ENCODE data around the gene MMP23B.

MMP23B gene

DNA sequence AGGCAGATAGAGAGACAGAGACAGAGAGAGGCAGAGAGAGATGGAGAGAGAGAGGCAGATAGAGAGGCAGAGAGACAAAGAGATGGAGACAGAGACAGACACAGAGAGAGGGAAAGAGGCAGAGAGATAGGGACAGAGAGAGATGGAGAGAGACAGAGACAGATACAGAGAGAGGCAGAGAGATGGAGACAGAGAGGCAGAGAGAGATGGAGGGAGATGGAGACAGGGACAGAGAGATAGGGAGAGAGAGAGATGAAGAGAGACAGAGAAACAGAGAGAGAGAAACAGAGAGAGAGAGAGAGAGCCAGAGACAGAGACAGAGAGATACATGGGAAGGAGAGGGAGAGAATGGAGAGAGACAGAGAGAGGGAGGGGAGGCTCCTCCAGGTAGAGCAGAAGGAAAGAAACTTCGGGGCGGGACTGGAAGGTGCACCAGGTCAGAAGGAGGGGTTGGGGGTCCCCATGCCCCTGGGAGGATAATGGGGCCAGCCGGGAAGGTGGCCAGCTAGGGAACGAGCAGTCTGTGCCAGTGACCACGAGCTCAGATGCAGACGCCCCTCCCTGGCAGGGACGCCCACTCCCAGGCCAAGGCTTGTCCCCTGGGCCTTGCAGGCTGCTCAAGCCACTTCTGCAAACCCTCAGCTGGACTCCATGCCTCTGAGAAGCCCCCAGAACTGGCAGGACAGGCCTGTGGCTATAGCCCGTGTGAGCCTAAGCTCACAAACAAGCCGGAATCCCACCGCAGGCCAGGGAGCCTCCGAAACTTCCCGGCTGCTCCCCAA lies 35.3 kb upstream of the MMP23B start:
- Histone ChIP-seq H3K27me3 (ENCODE audit: control insufficient read depth in 3 of 3, insufficient read depth in 3 of 3, low read depth in 1 of 3, low read length in 3 of 3) (peaks cover 20 to 51% (median 25%) of the 10 kb centered on the region in 3 experiments), H3K4me3 (ENCODE audit: low read length in 2 of 2) (no peak overlapping the region), H2BK120ac (ENCODE audit: low read depth, low read length) (no peak overlapping the region), H3K14ac (ENCODE audit: low read length) (no peak overlapping the region), H3K23ac (ENCODE audit: low read depth, low read length, poor library complexity) (no peak overlapping the region), H3K36me3 (replicated peaks in 1 of 2; ENCODE audit: control insufficient read depth in 2 of 2, insufficient read depth in 2 of 2, low read length in 2 of 2) (no peaks in the 10 kb centered on the region), H3K4me1 (ENCODE audit: control insufficient read depth in 2 of 2, insufficient read depth in 1 of 2, low read depth in 1 of 2, low read length in 2 of 2) (peaks cover 10 to 22% of the 10 kb centered on the region in 2 donors), H3K27ac (replicated peaks; ENCODE audit: low read length) (no peak overlapping the region), H3K9ac (ENCODE audit: low read depth, low read length, poor library complexity) (no peak overlapping the region), H3K79me1 (ENCODE audit: low read depth, low read length) (peaks cover 2% of the 10 kb centered on the region), H2AK5ac (ENCODE audit: low read depth, low read length) (no peak overlapping the region), H4K91ac (ENCODE audit: low read depth, low read length, poor library complexity) (no peak overlapping the region), H3K4ac (ENCODE audit: low read length) (no peak overlapping the region), H2AFZ (ENCODE audit: low read length) (peak overlapping the region; percentile 72), H3K18ac (ENCODE audit: low read length) (peak overlapping the region; percentile 83), H3K4me2 (ENCODE audit: insufficient read depth, low read length, poor library complexity, severe bottlenecking) (no peak overlapping the region), H2BK15ac (ENCODE audit: low read length) (peak overlapping the region; percentile 45), H2BK5ac (ENCODE audit: low read length) (no peak overlapping the region), H4K8ac (ENCODE audit: low read depth, low read length) (no peak overlapping the region), H3K9me3 (replicated peaks in 1 of 2; ENCODE audit: control insufficient read depth in 2 of 2, insufficient read depth in 1 of 2, low read depth in 1 of 2, low read length in 2 of 2) (no peaks in the 10 kb centered on the region), H2BK12ac (ENCODE audit: low read length) (peak overlapping the region; percentile 46)
- WGBS, 2 donors (ENCODE audit: extremely low coverage in 2 of 2, insufficient read length in 2 of 2, insufficient replicate concordance in 1 of 2), result no CpG with 5 or more reads among the region's 12 CpGs
- DNase-seq (ENCODE audit: low spot score), result no peak

DNA sequence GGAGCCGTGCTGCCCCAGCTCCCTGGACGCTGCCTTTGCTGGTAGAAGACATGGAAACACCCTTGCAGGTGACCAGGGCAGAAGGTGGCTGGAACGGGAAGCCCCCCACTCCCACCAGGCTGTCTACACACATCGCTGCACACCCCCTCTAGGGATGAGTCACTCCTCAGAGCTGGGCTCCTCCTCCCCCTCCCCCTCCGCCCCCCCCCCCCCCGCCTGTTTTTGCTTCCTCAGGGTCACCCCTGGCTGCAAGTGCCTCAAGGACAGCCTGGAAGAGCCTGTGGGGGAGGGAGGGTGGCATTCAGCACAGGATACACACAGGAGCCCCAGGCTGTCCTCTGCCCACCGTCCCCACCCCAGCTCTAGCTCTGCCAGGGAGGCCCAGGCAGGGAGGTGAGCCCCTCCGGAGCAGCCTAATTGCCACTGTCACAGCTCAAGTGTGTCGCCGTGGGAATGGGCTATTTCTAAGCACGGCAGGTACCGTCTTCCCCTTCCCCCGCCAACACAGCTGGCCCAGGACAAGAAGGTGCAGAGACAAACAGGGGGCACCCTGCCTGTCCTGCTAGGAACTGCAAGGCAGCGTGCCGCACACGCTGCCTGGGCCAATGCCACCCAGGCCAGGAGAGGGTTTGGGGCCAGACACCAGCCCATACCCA lies 34.6 kb upstream of the MMP23B start:
- no peak for DNase-seq (ENCODE audit: low spot score)
- H3K4me3 ChIP-seq (ENCODE audit: low read length in 2 of 2), result no peak overlapping the region
- H3K27me3 ChIP-seq (ENCODE audit: control insufficient read depth in 3 of 3, insufficient read depth in 3 of 3, low read depth in 1 of 3, low read length in 3 of 3), result peaks cover 20 to 58% (median 26%) of the 10 kb centered on the region in 3 experiments

DNA sequence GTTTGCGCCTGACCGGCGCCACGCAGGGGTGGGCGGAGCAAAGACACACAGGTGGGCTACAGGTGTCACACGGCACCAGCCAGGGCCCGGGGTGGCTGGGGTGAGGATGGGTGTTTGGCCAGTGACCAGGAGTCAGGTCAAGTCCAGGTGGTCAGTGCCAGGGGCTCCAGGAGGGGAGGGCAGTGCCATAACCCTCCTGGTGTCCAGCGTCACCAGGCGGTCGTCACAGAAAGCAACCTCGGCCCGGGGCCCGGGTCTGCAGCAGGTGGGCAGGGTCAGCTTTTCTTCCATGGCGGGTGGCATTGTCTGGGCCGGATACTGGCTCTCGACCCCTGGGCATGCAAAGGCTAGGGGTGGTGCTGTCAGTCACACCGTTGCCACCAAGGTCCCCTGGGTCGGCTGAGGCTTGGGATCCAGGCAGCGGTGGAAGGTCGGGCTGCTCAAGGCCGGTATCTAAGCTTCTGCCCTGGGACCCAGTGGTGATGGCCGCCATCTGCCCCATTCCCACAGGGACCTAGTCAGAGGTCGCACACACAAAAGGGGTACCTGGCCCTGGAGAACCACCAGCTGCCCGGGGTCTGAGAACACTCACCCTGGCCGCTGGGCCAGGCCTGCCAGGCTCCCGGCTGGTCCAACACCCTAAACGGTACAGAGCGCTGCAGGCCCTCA lies 33.8 kb upstream of the MMP23B start:
- Histone ChIP-seq H2AFZ (ENCODE audit: low read length) (no peak overlapping the region), H3K9me3 (replicated peaks in 1 of 2; ENCODE audit: control insufficient read depth in 2 of 2, insufficient read depth in 1 of 2, low read depth in 1 of 2, low read length in 2 of 2) (peaks cover 0 to 2% of the 10 kb centered on the region in 2 donors), H3K36me3 (replicated peaks in 1 of 2; ENCODE audit: control insufficient read depth in 2 of 2, insufficient read depth in 2 of 2, low read length in 2 of 2) (no peaks in the 10 kb centered on the region), H4K91ac (ENCODE audit: low read depth, low read length, poor library complexity) (no peak overlapping the region), H3K14ac (ENCODE audit: low read length) (peak overlapping the region; percentile 89), H2BK5ac (ENCODE audit: low read length) (no peak overlapping the region), H2AK5ac (ENCODE audit: low read depth, low read length) (peak overlapping the region; percentile 30), H3K4ac (ENCODE audit: low read length) (no peak overlapping the region), H3K23ac (ENCODE audit: low read depth, low read length, poor library complexity) (peak overlapping the region; percentile 96), H3K4me1 (ENCODE audit: control insufficient read depth in 2 of 2, insufficient read depth in 1 of 2, low read depth in 1 of 2, low read length in 2 of 2) (peaks cover 10 to 22% of the 10 kb centered on the region in 2 donors), H3K27ac (replicated peaks; ENCODE audit: low read length) (no peak overlapping the region), H3K4me2 (ENCODE audit: insufficient read depth, low read length, poor library complexity, severe bottlenecking) (no peak overlapping the region), H3K79me1 (ENCODE audit: low read depth, low read length) (peaks cover 2% of the 10 kb centered on the region), H2BK12ac (ENCODE audit: low read length) (no peak overlapping the region), H4K8ac (ENCODE audit: low read depth, low read length) (no peak overlapping the region), H3K4me3 (ENCODE audit: low read length in 2 of 2) (no peak overlapping the region), H2BK15ac (ENCODE audit: low read length) (no peak overlapping the region), H3K18ac (ENCODE audit: low read length) (no peak overlapping the region), H3K9ac (ENCODE audit: low read depth, low read length, poor library complexity) (no peak overlapping the region), H2BK120ac (ENCODE audit: low read depth, low read length) (no peak overlapping the region), H3K27me3 (ENCODE audit: control insufficient read depth in 3 of 3, insufficient read depth in 3 of 3, low read depth in 1 of 3, low read length in 3 of 3) (peaks cover 20 to 59% (median 26%) of the 10 kb centered on the region in 3 experiments)
- WGBS, 2 donors (ENCODE audit: extremely low coverage in 2 of 2, insufficient read length in 2 of 2, insufficient replicate concordance in 1 of 2), result no CpG with 5 or more reads among the region's 28 CpGs
- DNase-seq (ENCODE audit: low spot score), result no peak

More for the DNA sequence above, 34.6 kb upstream of the MMP23B start:
- no peak overlapping the region for H4K91ac ChIP-seq (ENCODE audit: low read depth, low read length, poor library complexity)
- H2BK12ac ChIP-seq (ENCODE audit: low read length), result peak overlapping the region; percentile 73
- peaks cover 0 to 2% of the 10 kb centered on the region in 2 donors for H3K9me3 ChIP-seq (replicated peaks in 1 of 2; ENCODE audit: control insufficient read depth in 2 of 2, insufficient read depth in 1 of 2, low read depth in 1 of 2, low read length in 2 of 2)
- H3K27ac ChIP-seq (replicated peaks; ENCODE audit: low read length), result no peak overlapping the region
- no peak overlapping the region for H3K14ac ChIP-seq (ENCODE audit: low read length)
- peak overlapping the region; percentile 45 for H2BK15ac ChIP-seq (ENCODE audit: low read length)
- H3K9ac ChIP-seq (ENCODE audit: low read depth, low read length, poor library complexity), result no peak overlapping the region
- H3K23ac ChIP-seq (ENCODE audit: low read depth, low read length, poor library complexity), result no peak overlapping the region
- H3K4me1 ChIP-seq (ENCODE audit: control insufficient read depth in 2 of 2, insufficient read depth in 1 of 2, low read depth in 1 of 2, low read length in 2 of 2), result peaks cover 10 to 22% of the 10 kb centered on the region in 2 donors
- WGBS, 2 donors (ENCODE audit: extremely low coverage in 2 of 2, insufficient read length in 2 of 2, insufficient replicate concordance in 1 of 2), result no CpG with 5 or more reads among the region's 16 CpGs
- H2AFZ ChIP-seq (ENCODE audit: low read length), result peak overlapping the region; percentile 72
- peak overlapping the region; percentile 83 for H3K18ac ChIP-seq (ENCODE audit: low read length)
- H2BK120ac ChIP-seq (ENCODE audit: low read depth, low read length), result no peak overlapping the region
- peak overlapping the region; percentile 66 for H3K4ac ChIP-seq (ENCODE audit: low read length)
- no peaks in the 10 kb centered on the region for H3K36me3 ChIP-seq (replicated peaks in 1 of 2; ENCODE audit: control insufficient read depth in 2 of 2, insufficient read depth in 2 of 2, low read length in 2 of 2)
- H4K8ac ChIP-seq (ENCODE audit: low read depth, low read length), result no peak overlapping the region
- H3K79me1 ChIP-seq (ENCODE audit: low read depth, low read length), result peaks cover 2% of the 10 kb centered on the region
- peak overlapping the region; percentile 61 for H2AK5ac ChIP-seq (ENCODE audit: low read depth, low read length)
- peak overlapping the region; percentile 11 for H3K4me2 ChIP-seq (ENCODE audit: insufficient read depth, low read length, poor library complexity, severe bottlenecking)
- H2BK5ac ChIP-seq (ENCODE audit: low read length), result no peak overlapping the region

DNA sequence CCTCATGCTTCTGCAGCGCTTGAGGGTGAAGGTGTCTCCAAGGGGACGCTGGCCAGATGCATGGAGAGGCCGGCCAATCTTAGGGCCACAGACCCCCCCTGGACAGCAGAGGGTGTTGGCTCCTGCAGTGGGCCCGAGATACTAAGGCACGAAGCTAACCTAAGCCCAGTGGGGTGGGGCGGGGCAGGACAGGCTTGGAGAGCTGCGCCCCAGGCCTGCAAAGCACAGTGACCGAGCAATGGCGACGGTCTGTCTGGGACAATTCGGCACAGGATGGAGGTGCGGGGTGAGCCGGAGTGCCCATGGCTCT lies 33.3 kb upstream of the MMP23B start:
- Histone ChIP-seq H4K8ac (ENCODE audit: low read depth, low read length) (no peak overlapping the region), H3K4ac (ENCODE audit: low read length) (no peak overlapping the region), H3K36me3 (replicated peaks in 1 of 2; ENCODE audit: control insufficient read depth in 2 of 2, insufficient read depth in 2 of 2, low read length in 2 of 2) (no peaks in the 10 kb centered on the region), H3K27me3 (ENCODE audit: control insufficient read depth in 3 of 3, insufficient read depth in 3 of 3, low read depth in 1 of 3, low read length in 3 of 3) (peaks cover 20 to 59% (median 26%) of the 10 kb centered on the region in 3 experiments), H4K91ac (ENCODE audit: low read depth, low read length, poor library complexity) (no peak overlapping the region), H2BK5ac (ENCODE audit: low read length) (peak overlapping the region; percentile 24), H3K4me2 (ENCODE audit: insufficient read depth, low read length, poor library complexity, severe bottlenecking) (no peak overlapping the region), H3K79me1 (ENCODE audit: low read depth, low read length) (peaks cover 2% of the 10 kb centered on the region), H2BK15ac (ENCODE audit: low read length) (no peak overlapping the region), H3K9ac (ENCODE audit: low read depth, low read length, poor library complexity) (peak overlapping the region; percentile 21), H2AFZ (ENCODE audit: low read length) (no peak overlapping the region), H3K9me3 (replicated peaks in 1 of 2; ENCODE audit: control insufficient read depth in 2 of 2, insufficient read depth in 1 of 2, low read depth in 1 of 2, low read length in 2 of 2) (peaks cover 0 to 2% of the 10 kb centered on the region in 2 donors), H3K23ac (ENCODE audit: low read depth, low read length, poor library complexity) (peak overlapping the region; percentile 96), H3K4me3 (ENCODE audit: low read length in 2 of 2) (no peak overlapping the region), H3K14ac (ENCODE audit: low read length) (peak overlapping the region; percentile 89), H2AK5ac (ENCODE audit: low read depth, low read length) (peak overlapping the region; percentile 30), H2BK12ac (ENCODE audit: low read length) (peak overlapping the region; percentile 41), H3K18ac (ENCODE audit: low read length) (no peak overlapping the region), H3K27ac (replicated peaks; ENCODE audit: low read length) (no peak overlapping the region), H3K4me1 (ENCODE audit: control insufficient read depth in 2 of 2, insufficient read depth in 1 of 2, low read depth in 1 of 2, low read length in 2 of 2) (peaks cover 10 to 22% of the 10 kb centered on the region in 2 donors), H2BK120ac (ENCODE audit: low read depth, low read length) (no peak overlapping the region)
- no peak for DNase-seq (ENCODE audit: low spot score)
- no CpG with 5 or more reads among the region's 13 CpGs for WGBS, 2 donors (ENCODE audit: extremely low coverage in 2 of 2, insufficient read length in 2 of 2, insufficient replicate concordance in 1 of 2)

Data from neuronal stem cell (in vitro differentiated cells).